Keratinocyte (primary cell): ENCODE results near the gene BICD1.

Experiments
- EZH2 ChIP-seq: IDR thresholded peaks from one replicate; pipeline ENCODE4 v1.6.1; 2012; ENCODE audit warnings: inconsistent platforms, mild to moderate bottlenecking, low read length, moderate library complexity
- TF ChIP-seq, protein P1 (sequence below), 3 experiments: IDR thresholded peaks in 1 of 3; conservative IDR thresholded peaks in 1 of 3; optimal IDR thresholded peaks in 1 of 3; 2 replicates in 2 of 3; 3 replicates in 1 of 3; pipeline versions ENCODE3 to v1.5.1; 2011; ENCODE audit warnings: low read length in 3 of 3, mild to moderate bottlenecking in 3 of 3, moderate library complexity in 2 of 3, control low read depth in 1 of 3, inconsistent platforms in 1 of 3; ENCODE audit not compliant: insufficient read depth in 2 of 3; ENCODE audit errors: extremely low read depth in 1 of 3

DNA sequence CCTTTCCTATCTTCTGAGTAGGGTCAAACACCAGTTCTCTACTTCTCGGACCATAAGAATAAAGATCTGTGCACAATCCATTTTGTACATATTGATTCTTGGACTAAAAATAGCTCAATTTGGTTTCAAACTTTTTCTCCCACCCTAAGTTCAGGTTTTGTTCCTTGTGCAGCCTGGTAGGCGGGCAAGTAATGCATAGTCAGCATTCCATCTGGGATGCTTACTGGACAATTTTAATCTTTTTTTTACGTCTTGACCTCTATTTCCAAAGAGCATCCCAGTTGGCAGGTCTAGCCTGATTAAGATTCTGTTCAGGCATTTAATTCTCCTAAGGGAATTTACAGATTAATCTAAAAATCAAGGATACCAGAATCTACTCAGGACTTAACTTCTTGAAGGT, 126.9 kb downstream of the BICD1 start:
- TF ChIP-seq, protein P1, sequence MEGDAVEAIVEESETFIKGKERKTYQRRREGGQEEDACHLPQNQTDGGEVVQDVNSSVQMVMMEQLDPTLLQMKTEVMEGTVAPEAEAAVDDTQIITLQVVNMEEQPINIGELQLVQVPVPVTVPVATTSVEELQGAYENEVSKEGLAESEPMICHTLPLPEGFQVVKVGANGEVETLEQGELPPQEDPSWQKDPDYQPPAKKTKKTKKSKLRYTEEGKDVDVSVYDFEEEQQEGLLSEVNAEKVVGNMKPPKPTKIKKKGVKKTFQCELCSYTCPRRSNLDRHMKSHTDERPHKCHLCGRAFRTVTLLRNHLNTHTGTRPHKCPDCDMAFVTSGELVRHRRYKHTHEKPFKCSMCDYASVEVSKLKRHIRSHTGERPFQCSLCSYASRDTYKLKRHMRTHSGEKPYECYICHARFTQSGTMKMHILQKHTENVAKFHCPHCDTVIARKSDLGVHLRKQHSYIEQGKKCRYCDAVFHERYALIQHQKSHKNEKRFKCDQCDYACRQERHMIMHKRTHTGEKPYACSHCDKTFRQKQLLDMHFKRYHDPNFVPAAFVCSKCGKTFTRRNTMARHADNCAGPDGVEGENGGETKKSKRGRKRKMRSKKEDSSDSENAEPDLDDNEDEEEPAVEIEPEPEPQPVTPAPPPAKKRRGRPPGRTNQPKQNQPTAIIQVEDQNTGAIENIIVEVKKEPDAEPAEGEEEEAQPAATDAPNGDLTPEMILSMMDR (optimal IDR thresholded peaks at IDR 0.05 in 1 of 3, IDR thresholded peaks at IDR 0.05 in 1 of 3, conservative IDR thresholded peaks at IDR 0.05 in 1 of 3; ENCODE audit: extremely low read depth in 1 of 3, insufficient read depth in 2 of 3, low read length in 3 of 3): no peak
- TF ChIP-seq EZH2: no peak
